Upper lobe of right lung (tissue), 1 donor: ENCODE measurements around the gene ERAS. TPM values are rescaled to one million over a fixed set of nuclear protein-coding genes. Genes with fewer than 3 reads are reported as not detected.
"Not testable (repeated sequence)": the region's sequence is repeated elsewhere in the genome, so short reads cannot be mapped to it uniquely, and the experiment has no call there.

ENCODE experiments used
- ATAC-seq: fragments of 200-7000 bp; cut with Tn5 transposase; one replicate; pipeline ENCODE4 v1.9.1; 2020; ENCODE audit warnings: mild to moderate bottlenecking, moderate library complexity
- DNase-seq: peaks from one replicate; pipeline ENCODE4 v3.0.0-alpha.2; 2020
- H3K27ac ChIP-seq: fragments of 200-600 bp; one replicate; pipeline ENCODE4 v1.8.0; 2022
- H3K27me3 ChIP-seq: fragments of 200-600 bp; one replicate; pipeline ENCODE4 v1.8.0; 2022; ENCODE audit warnings: mild to moderate bottlenecking
- H3K36me3 ChIP-seq: fragments of 200-600 bp; one replicate; pipeline ENCODE4 v1.8.0; 2022
- H3K4me1 ChIP-seq: fragments of 200-600 bp; one replicate; pipeline ENCODE4 v1.8.0; 2022
- H3K4me3 ChIP-seq: fragments of 200-600 bp; one replicate; pipeline ENCODE4 v1.8.0; 2022; ENCODE audit warnings: mild to moderate bottlenecking
- H3K9me3 ChIP-seq: fragments of 200-600 bp; one replicate; pipeline ENCODE4 v1.8.0; 2022
- intact Hi-C: fragments of 100-400 bp; cut with DNase I; formaldehyde crosslinking; loops from one replicate; pipeline ENCODE4 v1.11.0; 2022
- total RNA-seq: library from RNA; stranded (reverse); fragmentation: NEBNext Ultra II Directional; extraction: Animal tissue kit (Norgen Biotek cat#: 25700); gene quantifications from one replicate; pipeline ENCODE4 v1.2.1, GENCODE V29; 2021
- TF ChIP-seq, protein P1 (sequence below): fragments of 200-600 bp; IDR thresholded peaks from one replicate; pipeline ENCODE4 v1.8.0; 2022; ENCODE audit warnings: antibody characterized with exemption
- donor health status: DM: no; HTN: yes; CAD: no; lungs with severe emphysema.

The ERAS gene
- total RNA-seq, 1 donor from 2014 or later: not detected

- intact Hi-C loops: no loop called here
- H3K36me3 ChIP-seq: no peaks in the 10 kb centered on the region
- no peak within 1 kb of the TSS for H3K27ac ChIP-seq
- no peaks in the 10 kb centered on the region for H3K27me3 ChIP-seq
- no peak for DNase-seq
- TF ChIP-seq, protein P1, sequence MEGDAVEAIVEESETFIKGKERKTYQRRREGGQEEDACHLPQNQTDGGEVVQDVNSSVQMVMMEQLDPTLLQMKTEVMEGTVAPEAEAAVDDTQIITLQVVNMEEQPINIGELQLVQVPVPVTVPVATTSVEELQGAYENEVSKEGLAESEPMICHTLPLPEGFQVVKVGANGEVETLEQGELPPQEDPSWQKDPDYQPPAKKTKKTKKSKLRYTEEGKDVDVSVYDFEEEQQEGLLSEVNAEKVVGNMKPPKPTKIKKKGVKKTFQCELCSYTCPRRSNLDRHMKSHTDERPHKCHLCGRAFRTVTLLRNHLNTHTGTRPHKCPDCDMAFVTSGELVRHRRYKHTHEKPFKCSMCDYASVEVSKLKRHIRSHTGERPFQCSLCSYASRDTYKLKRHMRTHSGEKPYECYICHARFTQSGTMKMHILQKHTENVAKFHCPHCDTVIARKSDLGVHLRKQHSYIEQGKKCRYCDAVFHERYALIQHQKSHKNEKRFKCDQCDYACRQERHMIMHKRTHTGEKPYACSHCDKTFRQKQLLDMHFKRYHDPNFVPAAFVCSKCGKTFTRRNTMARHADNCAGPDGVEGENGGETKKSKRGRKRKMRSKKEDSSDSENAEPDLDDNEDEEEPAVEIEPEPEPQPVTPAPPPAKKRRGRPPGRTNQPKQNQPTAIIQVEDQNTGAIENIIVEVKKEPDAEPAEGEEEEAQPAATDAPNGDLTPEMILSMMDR: no peak
- ATAC-seq: peak; percentile 28
- H3K9me3 ChIP-seq: no peaks in the 10 kb centered on the region
- peak within 1 kb of the TSS; percentile 25 for H3K4me3 ChIP-seq
- H3K4me1 ChIP-seq: no peaks in the 10 kb centered on the region
These were observed 9.4 kb downstream of the ERAS start, which contains the start of gene PCSK1N for GRCh38 chrX:48835524-48836329. Gene PCSK1N (minus strand): TSS chrX:48835610. CDS start chrX:48835532, 78 bp downstream.

- TF ChIP-seq, protein P1: no peak
- Histone ChIP-seq H3K4me1 (no peaks in the 10 kb centered on the region), H3K27me3 (no peaks in the 10 kb centered on the region), H3K4me3 (no peak overlapping the region), H3K27ac (no peak overlapping the region), H3K36me3 (no peaks in the 10 kb centered on the region), H3K9me3 (no peaks in the 10 kb centered on the region)
- no peak for ATAC-seq
- intact Hi-C loops: no loop called here
- DNase-seq: no peak
These were observed 13.4 kb downstream of the ERAS start for GRCh38 chrX:48839686-48840085.

- Histone ChIP-seq H3K27me3 (no peaks in the 10 kb centered on the region), H3K9me3 (no peaks in the 10 kb centered on the region), H3K4me1 (no peaks in the 10 kb centered on the region), H3K4me3 (no peak overlapping the region), H3K36me3 (no peaks in the 10 kb centered on the region), H3K27ac (no peak overlapping the region)
- no peak for ATAC-seq
- TF ChIP-seq, protein P1: no peak
- intact Hi-C loops: no loop called here
- no peak for DNase-seq
These were observed 22.5 kb downstream of the ERAS start for GRCh38 chrX:48848847-48849246.

DNA sequence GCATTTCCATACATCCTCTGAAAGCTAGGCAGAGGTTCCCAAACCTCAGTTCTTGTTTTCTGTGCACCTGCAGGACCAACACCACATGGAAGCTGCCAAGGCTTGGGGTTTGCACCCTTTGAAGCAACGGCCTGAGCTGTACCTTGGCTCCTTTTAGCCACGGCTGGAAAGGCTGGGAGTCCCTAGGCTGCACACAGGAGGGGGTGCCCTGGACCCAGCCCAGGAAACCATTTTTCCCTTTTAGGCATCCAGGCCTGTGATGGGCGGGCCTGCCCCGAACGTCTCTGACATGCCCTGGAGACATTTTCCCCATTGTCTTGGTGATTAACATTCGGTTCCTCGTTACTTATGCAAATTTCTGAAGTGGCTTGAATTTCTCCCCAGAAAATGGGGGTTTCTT, 26.5 kb downstream of the ERAS start:
- intact Hi-C loops: no loop called here
- no peak for ATAC-seq
- Histone ChIP-seq H3K9me3 (no peaks in the 10 kb centered on the region), H3K27ac (no peak overlapping the region), H3K36me3 (no peaks in the 10 kb centered on the region), H3K4me3 (no peak overlapping the region), H3K4me1 (no peaks in the 10 kb centered on the region), H3K27me3 (no peaks in the 10 kb centered on the region)
- TF ChIP-seq, protein P1: no peak
- no peak for DNase-seq

DNA sequence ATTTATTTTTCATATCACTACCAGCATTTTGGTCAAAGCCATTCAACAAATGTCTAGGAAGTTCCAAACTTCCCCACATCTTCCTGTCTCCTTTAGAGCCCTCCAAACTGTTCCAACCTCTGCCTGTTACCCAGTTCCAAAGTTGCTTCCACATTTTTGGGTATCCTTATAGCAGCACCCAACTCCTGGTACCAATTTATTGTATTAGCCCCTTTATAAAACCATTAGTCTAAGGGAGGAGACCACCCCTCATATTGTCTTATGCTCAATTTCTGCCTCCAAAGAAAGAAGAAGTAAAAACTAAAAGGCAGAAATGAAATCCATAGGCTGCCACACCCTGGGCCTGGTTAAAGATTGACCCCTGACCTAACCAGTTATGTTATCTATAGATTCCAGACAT, 27.2 kb downstream of the ERAS start:
- DNase-seq, ATAC-seq, H3K9me3 ChIP-seq, H3K4me1 ChIP-seq, intact Hi-C loops, H3K36me3 ChIP-seq, H3K4me3 ChIP-seq, H3K27ac ChIP-seq, H3K27me3 ChIP-seq: not testable (repeated sequence)

DNA sequence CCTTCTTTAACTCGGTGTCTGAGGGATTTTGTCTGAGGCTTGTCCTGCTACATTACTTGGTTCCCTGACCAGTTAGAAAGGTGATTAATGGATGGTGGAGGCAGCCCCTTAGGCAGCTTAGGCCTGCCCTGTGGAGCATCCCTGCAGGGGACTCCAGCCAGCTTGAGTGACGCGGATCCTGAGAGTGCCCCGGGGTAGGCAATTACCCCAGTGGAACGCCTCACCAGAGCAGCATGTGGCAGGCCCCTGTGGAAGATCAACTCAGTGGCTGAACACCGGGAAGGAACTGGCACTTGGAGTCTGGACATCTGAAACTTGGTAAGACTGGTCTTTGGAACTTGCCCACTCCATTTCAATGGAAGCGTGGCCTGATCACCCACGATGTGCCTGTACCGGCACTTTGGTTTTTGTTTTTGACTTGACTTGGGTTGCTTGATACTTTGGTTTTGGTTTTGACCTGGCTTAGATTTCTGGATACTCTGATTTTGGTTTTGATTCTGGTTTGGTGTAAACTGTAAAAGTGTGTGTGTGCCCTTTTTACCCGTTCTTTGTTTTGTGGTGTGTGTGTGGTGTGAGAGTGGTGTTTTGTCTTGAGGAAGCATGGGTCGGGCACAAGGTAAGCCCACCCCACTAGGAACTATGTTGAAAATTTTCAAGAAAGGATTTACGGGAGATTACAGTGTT, 27.9 kb downstream of the ERAS start:
- H3K4me3 ChIP-seq, DNase-seq, H3K27ac ChIP-seq, H3K4me1 ChIP-seq, intact Hi-C loops, H3K9me3 ChIP-seq, H3K36me3 ChIP-seq, H3K27me3 ChIP-seq, ATAC-seq: not testable (repeated sequence)
